Measurements from ENCODE around the gene HOXA11. TPM values are rescaled to one million over a fixed set of nuclear protein-coding genes. Genes with fewer than 3 reads are reported as not detected.
A peak's percentile ranks its signal among the peaks of the same experiment; 100 is the strongest.

HOXA11 gene
- total and polyA plus RNA-seq, 4 donors: not detected

GRCh38 chr7:27205325-27206280, 20.6 kb upstream of the HOXA11 start:
- H3K4me3 ChIP-seq (ENCODE audit: low read depth in 1 of 3, low read length in 3 of 3): peak overlapping the region in 1 of 3 donors; percentile 16
- peaks cover 0 to 49% (median 19%) of the 10 kb centered on the region in 4 donors for H3K27me3 ChIP-seq (ENCODE audit: control insufficient read depth in 4 of 4, insufficient read depth in 4 of 4, low read length in 3 of 4)
- peak; percentile 20 for DNase-seq (ENCODE audit: low spot score)
- 9% methylated on average over 52 of the region's 52 CpGs for WGBS
- H3K36me3 ChIP-seq (ENCODE audit: control insufficient read depth in 4 of 4, insufficient read depth in 3 of 4, low read depth in 1 of 4, low read length in 3 of 4): no peaks in the 10 kb centered on the region
- peaks cover 0 to 5% (median 0%) of the 10 kb centered on the region in 4 donors for H3K9me3 ChIP-seq (ENCODE audit: control insufficient read depth in 4 of 4, low read length in 3 of 4)
- TF ChIP-seq YY1 (IDR thresholded peaks at IDR 0.05) (no peak), ZBTB33 (IDR thresholded peaks at IDR 0.05) (no peak), HNF4A (conservative IDR thresholded peaks at IDR 0.05) (no peak), ATF3 (IDR thresholded peaks at IDR 0.05) (no peak)
- H3K4me1 ChIP-seq (ENCODE audit: control insufficient read depth in 4 of 4, insufficient read depth in 4 of 4, low read length in 3 of 4): peaks cover 11 to 23% (median 17%) of the 10 kb centered on the region in 4 donors
- no peak overlapping the region for H3K9ac ChIP-seq (ENCODE audit: low read depth in 1 of 2, low read length in 2 of 2)
- no peak overlapping the region for H3K27ac ChIP-seq (ENCODE audit: low read depth in 1 of 2, low read length in 2 of 2)

GRCh38 chr7:27204851-27205322, 19.9 kb upstream of the HOXA11 start:
- peaks cover 17 to 25% (median 20%) of the 10 kb centered on the region in 4 donors for H3K4me1 ChIP-seq (ENCODE audit: control insufficient read depth in 4 of 4, insufficient read depth in 4 of 4, low read length in 3 of 4)

More at GRCh38 chr7:27204851-27205322, 19.9 kb upstream of the HOXA11 start:
- H3K9ac ChIP-seq (ENCODE audit: low read depth in 1 of 2, low read length in 2 of 2): no peak overlapping the region
- H3K27ac ChIP-seq (ENCODE audit: low read depth in 1 of 2, low read length in 2 of 2): no peak overlapping the region
- peak; percentile 30 for DNase-seq (ENCODE audit: low spot score)
- no peak for TF ChIP-seq SP1 (IDR thresholded peaks at IDR 0.05)
- TF ChIP-seq MAX (IDR thresholded peaks at IDR 0.05): no peak
- no peak for TF ChIP-seq EGR1 (IDR thresholded peaks at IDR 0.05; ENCODE audit: low read depth in 2 of 2)
- no peak for TF ChIP-seq YY1 (IDR thresholded peaks at IDR 0.05)
- TF ChIP-seq ZBTB33 (IDR thresholded peaks at IDR 0.05): no peak
- TF ChIP-seq HNF4A (conservative IDR thresholded peaks at IDR 0.05): no peak
- TF ChIP-seq RAD21 (IDR thresholded peaks at IDR 0.05): no peak
- H3K36me3 ChIP-seq (ENCODE audit: control insufficient read depth in 4 of 4, insufficient read depth in 3 of 4, low read depth in 1 of 4, low read length in 3 of 4): no peaks in the 10 kb centered on the region
- peak overlapping the region in 1 of 3 donors; percentile 16 for H3K4me3 ChIP-seq (ENCODE audit: low read depth in 1 of 3, low read length in 3 of 3)
- peaks cover 0 to 52% (median 20%) of the 10 kb centered on the region in 4 donors for H3K27me3 ChIP-seq (ENCODE audit: control insufficient read depth in 4 of 4, insufficient read depth in 4 of 4, low read length in 3 of 4)
- H3K9me3 ChIP-seq (ENCODE audit: control insufficient read depth in 4 of 4, low read length in 3 of 4): peaks cover 0 to 5% (median 0%) of the 10 kb centered on the region in 4 donors
- 7% methylated on average over 41 of the region's 41 CpGs for WGBS
